ENCODE data around the gene LAMTOR2.

DNA sequence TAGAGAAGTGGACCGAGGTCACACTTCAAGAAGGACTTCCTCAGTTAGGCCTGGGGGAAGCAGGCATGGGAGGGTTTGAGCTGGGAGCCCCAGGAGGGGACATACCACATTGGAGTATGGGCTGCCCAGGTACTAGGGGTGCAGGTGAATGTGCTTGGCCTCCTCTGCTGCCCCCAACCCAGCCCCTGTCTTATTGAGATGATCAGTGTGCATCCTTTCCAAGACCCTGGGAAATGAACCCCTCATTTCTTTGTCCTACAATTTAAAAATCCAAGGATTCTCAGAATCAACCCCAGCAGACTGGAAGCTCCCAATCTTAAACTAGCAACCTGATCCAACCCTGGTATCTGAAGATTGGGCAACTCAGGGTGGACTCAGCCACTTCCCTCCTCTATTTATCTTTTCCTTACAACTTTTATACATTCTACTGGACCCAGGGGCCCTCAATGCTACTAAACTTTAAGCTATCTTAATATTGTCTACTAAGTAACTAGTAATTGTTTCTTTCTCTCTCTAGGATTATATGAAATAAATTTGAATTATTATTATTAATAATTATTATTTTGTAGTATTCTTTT lies 18.6 kb downstream of the LAMTOR2 start:
- TF ChIP-seq, protein P1, sequence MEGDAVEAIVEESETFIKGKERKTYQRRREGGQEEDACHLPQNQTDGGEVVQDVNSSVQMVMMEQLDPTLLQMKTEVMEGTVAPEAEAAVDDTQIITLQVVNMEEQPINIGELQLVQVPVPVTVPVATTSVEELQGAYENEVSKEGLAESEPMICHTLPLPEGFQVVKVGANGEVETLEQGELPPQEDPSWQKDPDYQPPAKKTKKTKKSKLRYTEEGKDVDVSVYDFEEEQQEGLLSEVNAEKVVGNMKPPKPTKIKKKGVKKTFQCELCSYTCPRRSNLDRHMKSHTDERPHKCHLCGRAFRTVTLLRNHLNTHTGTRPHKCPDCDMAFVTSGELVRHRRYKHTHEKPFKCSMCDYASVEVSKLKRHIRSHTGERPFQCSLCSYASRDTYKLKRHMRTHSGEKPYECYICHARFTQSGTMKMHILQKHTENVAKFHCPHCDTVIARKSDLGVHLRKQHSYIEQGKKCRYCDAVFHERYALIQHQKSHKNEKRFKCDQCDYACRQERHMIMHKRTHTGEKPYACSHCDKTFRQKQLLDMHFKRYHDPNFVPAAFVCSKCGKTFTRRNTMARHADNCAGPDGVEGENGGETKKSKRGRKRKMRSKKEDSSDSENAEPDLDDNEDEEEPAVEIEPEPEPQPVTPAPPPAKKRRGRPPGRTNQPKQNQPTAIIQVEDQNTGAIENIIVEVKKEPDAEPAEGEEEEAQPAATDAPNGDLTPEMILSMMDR (IDR thresholded peaks at IDR 0.05; ENCODE audit: insufficient read depth, low read length, poor library complexity, severe bottlenecking), result no peak
- no peak for TF ChIP-seq EZH2phosphoT487 (conservative IDR thresholded peaks at IDR 0.05; ENCODE audit: low read length)

All from SU-DHL-6 (cell line).